ENCODE data around the gene TAS2R16. TPM values are rescaled to one million over a fixed set of nuclear protein-coding genes. Genes with fewer than 3 reads are reported as not detected.

TAS2R16 gene
- total RNA-seq, 1 experiment from 2014 or later = not detected

DNA sequence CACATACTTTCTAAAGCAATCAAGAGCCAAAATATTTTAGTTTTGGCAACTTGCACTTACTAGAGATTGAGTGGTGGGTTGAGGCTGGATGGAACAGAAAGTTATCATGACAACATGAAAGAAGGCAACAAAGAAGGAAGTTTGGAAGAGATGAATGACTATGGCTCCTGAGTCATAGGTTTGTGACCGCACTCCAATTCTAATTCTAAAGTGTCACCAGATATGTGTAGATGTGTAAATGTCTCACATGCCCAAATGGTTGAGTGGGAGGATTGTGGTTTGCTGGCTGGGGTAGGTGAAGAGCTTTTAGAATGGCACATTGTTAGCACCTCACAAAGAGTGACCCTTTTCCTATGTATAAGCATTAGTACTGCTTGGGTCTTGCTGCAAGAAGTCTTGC, 20.2 kb downstream of the TAS2R16 start:
- H3K27me3 ChIP-seq (ENCODE audit: insufficient read depth, low read length) = no peaks in the 10 kb centered on the region
- peak; percentile 29 for DNase-seq (ENCODE audit: low read depth, low spot score)
- BruUV-seq (replicated peaks) = no TSS peak
- TF ChIP-seq TCF7L2 (IDR thresholded peaks at IDR 0.05; ENCODE audit: borderline replicate concordance, extremely low read depth, insufficient read depth, insufficient read length) = no peak
- TF ChIP-seq, protein P1, sequence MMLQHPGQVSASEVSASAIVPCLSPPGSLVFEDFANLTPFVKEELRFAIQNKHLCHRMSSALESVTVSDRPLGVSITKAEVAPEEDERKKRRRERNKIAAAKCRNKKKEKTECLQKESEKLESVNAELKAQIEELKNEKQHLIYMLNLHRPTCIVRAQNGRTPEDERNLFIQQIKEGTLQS (IDR thresholded peaks at IDR 0.05) = no peak
- TF ChIP-seq SIN3A (IDR thresholded peaks at IDR 0.05; ENCODE audit: low read depth) = no peak
- peak; percentile 12; the same call in 1 of the 2 replicates for TF ChIP-seq JUND (IDR thresholded peaks at IDR 0.05)
- no peak for TF ChIP-seq EZH2 (IDR thresholded peaks at IDR 0.05)
- no peak for TF ChIP-seq ZBTB33 (IDR thresholded peaks at IDR 0.05; ENCODE audit: extremely low read depth, insufficient replicate concordance, low read length)
- TF ChIP-seq FOSL1 (IDR thresholded peaks at IDR 0.05; ENCODE audit: low read depth) = no peak
- peak; percentile 45; the same call in 1 of the 2 replicates for TF ChIP-seq EGR1 (IDR thresholded peaks at IDR 0.05; ENCODE audit: low read depth)
- no peaks in the 10 kb centered on the region for H3K9me2 ChIP-seq (ENCODE audit: insufficient read depth)
- CTCF ChIA-PET = no interaction called here
- no peaks in the 10 kb centered on the region for H3K9me3 ChIP-seq (ENCODE audit: control insufficient read depth in 1 of 2, insufficient read depth in 1 of 2, low read depth in 1 of 2, low read length in 2 of 2)
- intact Hi-C loops (cut with micrococcal nuclease) = no loop called here
- H3K36me3 ChIP-seq (ENCODE audit: control insufficient read depth in 1 of 2, insufficient read depth in 2 of 2, low read length in 2 of 2) = no peaks in the 10 kb centered on the region
- H4K20me1 ChIP-seq (ENCODE audit: insufficient read depth) = no peaks in the 10 kb centered on the region
- peaks cover 0 to 6% of the 10 kb centered on the region in 2 experiments; a peak in 2 of 4 replicates for H3K4me1 ChIP-seq (ENCODE audit: control insufficient read depth in 1 of 2, insufficient read depth in 2 of 2, low read length in 2 of 2)
- no peak overlapping the region for H3K9ac ChIP-seq (ENCODE audit: low read length)
- RAD21 ChIA-PET (ENCODE audit: low non-redundant PET in 1 of 2, low total read pairs in 2 of 2, uncharacterized antibody in 2 of 2, unreplicated experiment in 2 of 2) = no interaction called here
- ATAC-seq = peak; percentile 67
- POLR2A ChIA-PET = no interaction called here
- H3K27ac ChIP-seq (ENCODE audit: low read depth, low read length) = no peak overlapping the region
- peak overlapping the region; percentile 45 for H3K4me2 ChIP-seq (ENCODE audit: low read length)
- H3K4me3 ChIP-seq (replicated peaks in 1 of 2; ENCODE audit: low read depth in 1 of 2, low read length in 2 of 2) = no peak overlapping the region
- H3K79me2 ChIP-seq (ENCODE audit: insufficient read depth, low read length) = no peaks in the 10 kb centered on the region
- peak overlapping the region; percentile 68 for H2AFZ ChIP-seq (ENCODE audit: low read depth, low read length, poor library complexity, severe bottlenecking)

DNA sequence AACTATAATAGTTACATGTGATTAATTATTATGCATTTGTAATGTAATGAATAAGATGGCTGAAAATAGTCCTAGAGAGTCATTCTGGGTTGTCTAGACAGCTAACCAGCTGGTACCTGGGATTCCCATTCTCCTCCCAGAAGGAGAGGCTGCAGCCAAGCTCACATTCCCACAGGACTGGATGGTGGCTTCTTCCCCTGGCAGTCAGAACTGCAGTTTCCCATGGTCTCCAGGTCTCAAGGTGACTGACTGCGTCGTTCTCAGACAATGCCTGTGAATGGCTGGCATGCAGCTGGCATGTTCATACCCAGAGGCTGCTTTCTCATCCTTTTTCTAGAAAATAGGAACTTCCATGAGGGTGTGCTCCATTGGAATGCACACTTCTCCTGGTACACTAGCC, 21.3 kb downstream of the TAS2R16 start:
- POLR2A ChIA-PET = no interaction called here
- no peaks in the 10 kb centered on the region for H3K36me3 ChIP-seq (ENCODE audit: control insufficient read depth in 1 of 2, insufficient read depth in 2 of 2, low read length in 2 of 2)
- ATAC-seq = no peak
- H3K9me2 ChIP-seq (ENCODE audit: insufficient read depth) = no peaks in the 10 kb centered on the region
- H3K4me1 ChIP-seq (ENCODE audit: control insufficient read depth in 1 of 2, insufficient read depth in 2 of 2, low read length in 2 of 2) = peaks cover 0 to 6% of the 10 kb centered on the region in 2 experiments; a peak in 2 of 4 replicates
- H3K4me3 ChIP-seq (replicated peaks in 1 of 2; ENCODE audit: low read depth in 1 of 2, low read length in 2 of 2) = no peak overlapping the region
- TF ChIP-seq CEBPB (IDR thresholded peaks at IDR 0.05; ENCODE audit: low read depth) = no peak
- no peak for TF ChIP-seq ELF1 (IDR thresholded peaks at IDR 0.05; ENCODE audit: borderline replicate concordance, low read depth)
- TF ChIP-seq CTCF (IDR thresholded peaks at IDR 0.05 in 2 of 3, conservative IDR thresholded peaks at IDR 0.05 in 1 of 3; ENCODE audit: borderline replicate concordance in 1 of 3, insufficient read depth in 1 of 3, low read depth in 2 of 3, low read length in 2 of 3) = no peak
- no peak for TF ChIP-seq JUND (IDR thresholded peaks at IDR 0.05)
- TF ChIP-seq EGR1 (IDR thresholded peaks at IDR 0.05; ENCODE audit: low read depth) = no peak
- no peak for TF ChIP-seq MAX (IDR thresholded peaks at IDR 0.05)
- TF ChIP-seq CBX3 (IDR thresholded peaks at IDR 0.05; ENCODE audit: low read depth) = no peak
- TF ChIP-seq POLR2A (IDR thresholded peaks at IDR 0.05; ENCODE audit: borderline replicate concordance, extremely low read depth, insufficient read depth, insufficient read length) = no peak
- no peak for TF ChIP-seq SIN3A (IDR thresholded peaks at IDR 0.05; ENCODE audit: low read depth)
- no peaks in the 10 kb centered on the region for H3K9me3 ChIP-seq (ENCODE audit: control insufficient read depth in 1 of 2, insufficient read depth in 1 of 2, low read depth in 1 of 2, low read length in 2 of 2)
- H3K27me3 ChIP-seq (ENCODE audit: insufficient read depth, low read length) = no peaks in the 10 kb centered on the region
- H2AFZ ChIP-seq (ENCODE audit: low read depth, low read length, poor library complexity, severe bottlenecking) = no peak overlapping the region
- no peak overlapping the region for H3K9ac ChIP-seq (ENCODE audit: low read length)
- no peak overlapping the region for H3K27ac ChIP-seq (ENCODE audit: low read depth, low read length)
- H3K79me2 ChIP-seq (ENCODE audit: insufficient read depth, low read length) = no peaks in the 10 kb centered on the region
- CTCF ChIA-PET = no interaction called here
- DNase-seq (ENCODE audit: low read depth, low spot score) = no peak
- intact Hi-C loops (cut with micrococcal nuclease) = no loop called here
- RAD21 ChIA-PET (ENCODE audit: low non-redundant PET in 1 of 2, low total read pairs in 2 of 2, uncharacterized antibody in 2 of 2, unreplicated experiment in 2 of 2) = no interaction called here
- no peak overlapping the region for H3K4me2 ChIP-seq (ENCODE audit: low read length)
- H4K20me1 ChIP-seq (ENCODE audit: insufficient read depth) = no peaks in the 10 kb centered on the region
- BruUV-seq (replicated peaks) = no TSS peak

All from HCT116 (cell line).